Activated CD8-positive, alpha-beta T cell treated with anti-CD3 and anti-CD28 coated beads for 36 hours (primary cell): ENCODE data around the gene ARTN. TPM values are rescaled to one million over a fixed set of nuclear protein-coding genes. Genes with fewer than 3 reads are reported as not detected.

Source experiments
- ATAC-seq: fragments of 200-7000 bp; cut with Tn5 transposase; one replicate; pipeline ENCODE4 v1.10.0; 2021; ENCODE audit warnings: mild to moderate bottlenecking, moderate library complexity
- CTCF ChIA-PET: fragments of 350-600 bp; sonication (Branson Sonifier 250); formaldehyde crosslinking; loops from one replicate; lab custom pipeline; 2021; ENCODE audit warnings: antibody characterized with exemption; lab: Charles Lee
- POLR2A ChIA-PET: fragments of 350-600 bp; sonication (Branson Sonifier 250); formaldehyde crosslinking; loops from one replicate; lab custom pipeline; 2021; ENCODE audit warnings: antibody characterized with exemption; lab: Charles Lee
- DNase-seq: peaks from one replicate; pipeline ENCODE4 v3.0.0-alpha.2; 2020
- H3K27ac Mint-ChIP-seq: one replicate; pipeline ENCODE4 v1.8.0; 2021; ENCODE audit warnings: mild to moderate bottlenecking, mixed read lengths
- H3K27me3 Mint-ChIP-seq: one replicate; pipeline ENCODE4 v1.8.0; 2021; ENCODE audit warnings: mixed read lengths
- H3K36me3 Mint-ChIP-seq: one replicate; pipeline ENCODE4 v1.8.0; 2021; ENCODE audit warnings: low read depth, mixed read lengths
- H3K4me1 Mint-ChIP-seq: one replicate; pipeline ENCODE4 v1.8.0; 2021; ENCODE audit warnings: low read depth, mixed read lengths
- H3K4me3 Mint-ChIP-seq: one replicate; pipeline ENCODE4 v1.8.0; 2021; ENCODE audit warnings: mild to moderate bottlenecking, moderate library complexity, mixed read lengths
- H3K9me3 Mint-ChIP-seq: one replicate; pipeline ENCODE4 v1.8.0; 2021; ENCODE audit warnings: mixed read lengths
- CTCF ChIP-seq: fragments of 200-600 bp; IDR thresholded peaks from one replicate; pipeline ENCODE4 v1.8.0; 2022; ENCODE audit warnings: antibody characterized with exemption, mild to moderate bottlenecking
- intact Hi-C: fragments of 100-400 bp; cut with micrococcal nuclease; formaldehyde crosslinking; loops from one replicate; pipeline ENCODE4 v1.10.0; 2022
- total RNA-seq, 2 experiments: library from RNA; stranded (reverse); gene quantifications; one replicate each; pipeline ENCODE4 v1.2.3, GENCODE V29; 2021

Gene ARTN
- total RNA-seq, 2 experiments from 2014 or later, result 0.36 to 0.68 TPM

DNA sequence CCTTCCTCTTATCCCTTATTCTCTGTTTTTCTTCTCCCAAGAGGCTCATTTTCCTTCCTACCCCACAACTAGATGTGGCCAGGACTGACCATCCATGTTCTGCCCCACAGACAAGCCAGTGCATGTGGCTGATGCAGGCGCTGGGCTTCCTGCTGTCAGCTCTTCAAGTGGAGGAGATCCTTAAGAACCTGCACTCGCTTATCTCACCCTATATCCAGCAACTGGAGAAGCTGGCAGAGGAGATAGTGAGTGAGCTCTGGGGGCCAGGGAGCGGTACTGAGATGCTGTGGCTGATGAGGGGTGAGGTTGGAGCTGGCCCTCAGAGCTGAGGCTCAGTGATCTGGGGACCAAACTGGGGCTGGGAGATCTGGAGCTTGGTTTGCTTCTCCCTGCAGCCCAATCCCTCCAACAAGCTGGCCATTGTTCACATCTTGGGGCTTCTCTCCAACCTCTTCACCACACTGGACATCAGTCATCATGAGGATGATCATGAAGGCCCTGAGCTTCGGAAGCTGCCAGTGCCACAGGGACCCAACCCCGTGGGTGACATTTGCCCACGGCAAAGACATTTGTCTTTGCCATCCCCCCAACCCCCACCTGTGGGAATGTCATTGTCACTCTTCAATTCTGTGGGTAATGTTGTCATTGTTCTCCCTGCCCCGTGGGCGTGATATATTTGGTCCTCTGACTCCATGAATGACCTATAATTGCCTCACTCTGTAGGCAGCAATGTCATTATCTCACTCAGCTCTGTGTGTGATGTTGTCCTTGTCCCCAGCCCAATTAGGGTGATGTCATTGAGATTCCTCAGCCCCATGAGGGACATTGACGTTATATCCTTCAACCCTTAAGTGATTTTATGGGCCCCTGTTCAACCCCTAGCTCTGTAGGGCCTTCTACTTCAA lies 25.0 kb downstream of the ARTN start:
- Mint-ChIP-seq H3K4me1 (no peaks in the 10 kb centered on the region), H3K27me3 (no peaks in the 10 kb centered on the region), H3K9me3 (no peaks in the 10 kb centered on the region), H3K27ac (no peak overlapping the region), H3K36me3 (peaks cover 2% of the 10 kb centered on the region), H3K4me3 (no peak overlapping the region)
- CTCF ChIA-PET, result interaction anchor here (1.2 to 1.4 kb wide), 4 partner anchors 11 to 28 kb away, joined by 3 to 4 read pairs (median 4); partner anchors contain the start of gene IPO13
- POLR2A ChIA-PET, result interaction anchor here (2.1 kb wide), 1 partner anchor 17 kb away, joined by 4 read pairs; no protein-coding TSS in a partner anchor
- intact Hi-C loops, result no loop called here
- ATAC-seq (no peak), DNase-seq (no peak)
- TF ChIP-seq CTCF, result no peak

- Mint-ChIP-seq H3K36me3 (peaks cover 2% of the 10 kb centered on the region), H3K4me1 (no peaks in the 10 kb centered on the region), H3K4me3 (no peak overlapping the region), H3K27me3 (no peaks in the 10 kb centered on the region), H3K27ac (no peak overlapping the region), H3K9me3 (no peaks in the 10 kb centered on the region)
- intact Hi-C loops, result no loop called here
- DNase-seq, result no peak
- no peak for ATAC-seq
- ChIA-PET POLR2A (no interaction called here), CTCF (no interaction called here)
- no peak for TF ChIP-seq CTCF
Observed at GRCh38 chr1:43960798-43961197, 27.2 kb downstream of the ARTN start.

DNA sequence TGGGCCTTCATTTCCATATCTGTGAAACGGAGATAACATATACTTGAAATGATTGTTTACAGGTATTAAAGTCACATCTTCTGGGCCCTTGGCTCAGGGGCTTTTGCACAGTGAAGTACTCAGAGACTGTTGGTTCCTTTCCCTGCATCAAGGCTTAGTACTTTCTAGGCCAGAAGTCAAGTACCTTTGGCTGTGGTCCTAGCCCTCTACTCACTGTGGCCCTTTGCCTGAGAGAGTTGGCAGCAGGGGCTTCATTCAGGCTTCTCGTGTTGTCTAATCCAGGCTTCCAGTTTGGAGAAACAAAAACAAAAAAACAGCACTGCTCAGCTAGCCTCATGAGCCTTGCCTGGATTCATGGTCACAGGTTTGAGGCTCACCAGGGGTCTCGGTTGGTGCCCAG lies 28.1 kb downstream of the ARTN start:
- DNase-seq, result no peak
- ChIA-PET CTCF (no interaction called here), POLR2A (no interaction called here)
- Mint-ChIP-seq H3K27ac (no peak overlapping the region), H3K4me1 (no peaks in the 10 kb centered on the region), H3K4me3 (no peak overlapping the region), H3K9me3 (no peaks in the 10 kb centered on the region), H3K27me3 (no peaks in the 10 kb centered on the region), H3K36me3 (peaks cover 2% of the 10 kb centered on the region)
- intact Hi-C loops, result no loop called here
- ATAC-seq, result no peak
- no peak for TF ChIP-seq CTCF

DNA sequence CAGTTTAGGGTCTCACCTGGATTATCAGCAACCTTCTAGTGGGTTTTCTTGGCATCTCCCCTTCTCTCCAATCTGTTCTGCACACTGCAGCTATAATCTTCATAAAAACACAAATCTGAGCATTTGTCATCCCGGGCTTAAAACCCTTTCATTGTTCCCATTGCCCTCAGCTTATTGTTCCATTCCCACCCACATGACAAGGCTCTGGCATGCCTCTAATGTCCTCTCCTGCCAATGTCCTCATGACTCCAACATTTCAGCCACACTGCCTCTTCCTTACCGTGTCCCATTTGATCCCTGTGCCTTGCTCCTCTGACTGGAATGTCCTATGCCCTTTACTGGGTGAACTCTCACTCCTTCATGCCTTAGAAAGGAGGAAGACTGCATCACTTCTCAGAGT lies 28.7 kb downstream of the ARTN start:
- Mint-ChIP-seq H3K27me3 (no peaks in the 10 kb centered on the region), H3K4me1 (no peaks in the 10 kb centered on the region), H3K9me3 (no peaks in the 10 kb centered on the region), H3K27ac (no peak overlapping the region), H3K4me3 (no peak overlapping the region), H3K36me3 (peaks cover 2% of the 10 kb centered on the region)
- CTCF ChIA-PET, result interaction anchor here (2.1 kb wide), 1 partner anchor 27 kb away, joined by 7 read pairs; no protein-coding TSS in a partner anchor
- POLR2A ChIA-PET, result no interaction called here
- no peak for TF ChIP-seq CTCF
- intact Hi-C loops, result no loop called here
- no peak for ATAC-seq
- DNase-seq, result no peak

- ATAC-seq (no peak), DNase-seq (no peak)
- H3K36me3 Mint-ChIP-seq, result peaks cover 2% of the 10 kb centered on the region
- intact Hi-C loops, result no loop called here
- H3K4me3 Mint-ChIP-seq, result no peak overlapping the region
- CTCF ChIA-PET, result interaction anchor here (2.1 kb wide), 1 partner anchor 28 kb away, joined by 7 read pairs; no protein-coding TSS in a partner anchor
- H3K27ac Mint-ChIP-seq, result no peak overlapping the region
- H3K27me3 Mint-ChIP-seq, result no peaks in the 10 kb centered on the region
- no peaks in the 10 kb centered on the region for H3K4me1 Mint-ChIP-seq
- TF ChIP-seq CTCF, result no peak
- POLR2A ChIA-PET, result interaction anchor here (1.1 kb wide), 1 partner anchor 14 kb away, joined by 3 read pairs; no protein-coding TSS in a partner anchor
- H3K9me3 Mint-ChIP-seq, result no peaks in the 10 kb centered on the region
Observed at GRCh38 chr1:43963006-43963405, 29.4 kb downstream of the ARTN start.
